ENCODE results near the gene RABL3.

DNA sequence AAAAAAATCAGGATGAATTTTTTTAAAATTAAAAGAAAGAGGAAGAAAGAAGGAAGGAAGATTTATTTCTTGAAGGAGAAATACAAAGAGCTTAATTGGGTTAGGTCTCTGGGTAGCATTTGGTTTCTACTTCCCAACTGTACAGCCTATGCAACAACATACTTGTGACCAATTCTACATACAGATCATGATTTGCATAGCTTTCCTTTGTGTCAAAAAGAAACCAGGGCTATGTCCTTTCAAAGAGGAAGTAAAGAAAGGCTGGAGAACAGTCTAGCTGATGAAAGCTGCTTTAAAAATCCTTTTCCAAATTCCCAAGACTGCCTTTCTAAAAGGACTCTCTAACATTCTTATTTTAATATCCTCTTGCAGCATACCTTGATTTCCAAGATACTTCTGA, 54.2 kb downstream of the RABL3 start:
- no peak for TF ChIP-seq CTCF (IDR thresholded peaks at IDR 0.05; ENCODE audit: borderline replicate concordance, extremely low read depth, low read length, poor library complexity, severe bottlenecking)
- TF ChIP-seq EZH2 (IDR thresholded peaks at IDR 0.05; ENCODE audit: borderline replicate concordance, low read depth, low read length, severe bottlenecking) = no peak

Data from DND-41 (cell line).